ENCODE data around the gene NELFCD. TPM values are rescaled to one million over a fixed set of nuclear protein-coding genes. Genes with fewer than 3 reads are reported as not detected.

The NELFCD gene
- polyA plus RNA-seq, 1 donor from 2014 or later, result 88.7 TPM

- Histone ChIP-seq H3K79me2 (replicated peaks; ENCODE audit: insufficient read depth, low read length) (no peaks in the 10 kb centered on the region), H3K9ac (ENCODE audit: low read length) (no peak overlapping the region), H3K36me3 (ENCODE audit: insufficient read depth, low read length) (no peaks in the 10 kb centered on the region), H2AFZ (ENCODE audit: low read depth, low read length) (no peak overlapping the region), H3K9me2 (ENCODE audit: insufficient read depth, low read length) (no peaks in the 10 kb centered on the region), H3K4me2 (ENCODE audit: low read length) (no peak overlapping the region), H4K20me1 (ENCODE audit: insufficient read depth) (no peaks in the 10 kb centered on the region), H3K9me3 (ENCODE audit: low read length) (no peaks in the 10 kb centered on the region), H3F3A (ENCODE audit: insufficient read depth, low read length, poor library complexity, severe bottlenecking) (no peaks in the 10 kb centered on the region), H3K27ac (ENCODE audit: low read length) (no peak overlapping the region), H3K4me3 (ENCODE audit: low read length) (no peak overlapping the region), H3K27me3 (ENCODE audit: insufficient read depth, low read depth, low read length) (peaks cover 3% of the 10 kb centered on the region)
- TF ChIP-seq CTCF (IDR thresholded peaks at IDR 0.05; ENCODE audit: poor library complexity, severe bottlenecking) (no peak), EP300 (conservative IDR thresholded peaks at IDR 0.05; ENCODE audit: poor library complexity, severe bottlenecking) (no peak), TAF1 (IDR thresholded peaks at IDR 0.05; ENCODE audit: low read depth) (no peak), RAD21 (conservative IDR thresholded peaks at IDR 0.05) (no peak), POLR2AphosphoS5 (IDR thresholded peaks at IDR 0.05) (no peak), EZH2 (IDR thresholded peaks at IDR 0.05; ENCODE audit: borderline replicate concordance, insufficient read depth, low read length, poor library complexity, severe bottlenecking) (no peak), MXI1 (conservative IDR thresholded peaks at IDR 0.05; ENCODE audit: poor library complexity, severe bottlenecking) (no peak), SMC3 (conservative IDR thresholded peaks at IDR 0.05; ENCODE audit: poor library complexity) (no peak)
Measured at GRCh38 chr20:58965270-58966064, 15.6 kb upstream of the NELFCD start.

GRCh38 chr20:58967652-58968429, 13.2 kb upstream of the NELFCD start:
- Histone ChIP-seq H3K4me2 (ENCODE audit: low read length) (no peak overlapping the region), H3K27me3 (ENCODE audit: insufficient read depth, low read depth, low read length) (peaks cover 3% of the 10 kb centered on the region), H3K79me2 (replicated peaks; ENCODE audit: insufficient read depth, low read length) (no peaks in the 10 kb centered on the region), H3K27ac (ENCODE audit: low read length) (no peak overlapping the region), H3F3A (ENCODE audit: insufficient read depth, low read length, poor library complexity, severe bottlenecking) (no peaks in the 10 kb centered on the region), H4K20me1 (ENCODE audit: insufficient read depth) (no peaks in the 10 kb centered on the region), H3K9me2 (ENCODE audit: insufficient read depth, low read length) (no peaks in the 10 kb centered on the region), H3K9ac (ENCODE audit: low read length) (no peak overlapping the region), H3K9me3 (ENCODE audit: low read length) (no peaks in the 10 kb centered on the region), H3K4me3 (ENCODE audit: low read length) (no peak overlapping the region), H2AFZ (ENCODE audit: low read depth, low read length) (no peak overlapping the region), H3K36me3 (ENCODE audit: insufficient read depth, low read length) (no peaks in the 10 kb centered on the region)
- TF ChIP-seq REST (IDR thresholded peaks at IDR 0.05; ENCODE audit: borderline replicate concordance) (no peak), POLR2AphosphoS5 (IDR thresholded peaks at IDR 0.05) (no peak), CTCF (IDR thresholded peaks at IDR 0.05; ENCODE audit: poor library complexity, severe bottlenecking) (no peak), TAF1 (IDR thresholded peaks at IDR 0.05; ENCODE audit: low read depth) (no peak), EP300 (conservative IDR thresholded peaks at IDR 0.05; ENCODE audit: poor library complexity, severe bottlenecking) (no peak), RAD21 (conservative IDR thresholded peaks at IDR 0.05) (no peak), EZH2 (IDR thresholded peaks at IDR 0.05; ENCODE audit: borderline replicate concordance, insufficient read depth, low read length, poor library complexity, severe bottlenecking) (no peak), MXI1 (conservative IDR thresholded peaks at IDR 0.05; ENCODE audit: poor library complexity, severe bottlenecking) (no peak), SMC3 (conservative IDR thresholded peaks at IDR 0.05; ENCODE audit: poor library complexity) (no peak)
